ENCODE measurements around the gene SOCS3. TPM values are rescaled to one million over a fixed set of nuclear protein-coding genes. Genes with fewer than 3 reads are reported as not detected.

The SOCS3 gene
- total RNA-seq, 1 experiment from 2014 or later = 53.1 TPM

DNA sequence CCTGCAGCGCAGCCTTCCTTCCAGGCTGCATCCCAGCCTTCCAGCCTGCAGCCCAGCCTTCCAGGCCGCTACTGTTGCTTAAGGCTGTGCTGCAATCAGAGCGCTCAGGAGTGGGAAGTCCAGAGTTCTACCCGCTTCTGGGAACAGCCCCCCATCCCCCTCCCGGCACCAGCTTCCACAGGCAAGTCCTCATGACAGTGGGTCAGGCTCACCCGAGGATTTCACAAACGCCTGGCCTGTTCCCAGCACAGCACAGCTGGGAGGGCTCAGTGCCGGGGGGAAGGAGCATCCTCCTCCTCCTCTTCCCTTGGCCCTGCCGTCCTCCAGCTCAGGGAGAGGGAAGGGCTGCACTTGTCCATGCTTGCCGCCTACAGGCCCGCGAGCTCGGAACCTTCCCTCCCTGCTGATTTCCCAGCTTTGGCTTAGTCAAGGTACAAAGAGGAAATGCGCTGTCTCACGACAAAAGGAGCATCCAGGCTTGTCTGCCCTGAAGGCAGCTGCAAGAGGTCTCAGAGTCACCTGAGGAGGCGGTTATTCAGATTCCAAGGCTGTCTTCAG lies 8.3 kb downstream of the SOCS3 start:
- POLR2A ChIA-PET = interaction anchor here (0.5 kb wide), 1 partner anchor 212 kb away, joined by 5 read pairs; no protein-coding TSS in a partner anchor
- Histone ChIP-seq H3K9me3 (ENCODE audit: control insufficient read depth, insufficient read depth, low read depth, low read length) (no peaks in the 10 kb centered on the region), H3K36me3 (ENCODE audit: control insufficient read depth, insufficient read depth, low read length) (no peaks in the 10 kb centered on the region), H3K27ac (ENCODE audit: low read length) (peak overlapping the region; percentile 98), H3K4me3 (ENCODE audit: low read depth in 2 of 2, low read length in 2 of 2) (peak overlapping the region in 1 of 2 experiments; percentile 40; a peak in 1 of 4 replicates), H3K27me3 (ENCODE audit: control insufficient read depth, insufficient read depth, low read length) (no peaks in the 10 kb centered on the region), H3K4me1 (ENCODE audit: control insufficient read depth, insufficient read depth, low read length) (peaks cover 73% of the 10 kb centered on the region)
- CTCF ChIA-PET = interaction anchor here (0.5 kb wide), 2 partner anchors 38 to 555 kb away, joined by 3 to 5 read pairs; no protein-coding TSS in a partner anchor
- TF ChIP-seq, protein P1, sequence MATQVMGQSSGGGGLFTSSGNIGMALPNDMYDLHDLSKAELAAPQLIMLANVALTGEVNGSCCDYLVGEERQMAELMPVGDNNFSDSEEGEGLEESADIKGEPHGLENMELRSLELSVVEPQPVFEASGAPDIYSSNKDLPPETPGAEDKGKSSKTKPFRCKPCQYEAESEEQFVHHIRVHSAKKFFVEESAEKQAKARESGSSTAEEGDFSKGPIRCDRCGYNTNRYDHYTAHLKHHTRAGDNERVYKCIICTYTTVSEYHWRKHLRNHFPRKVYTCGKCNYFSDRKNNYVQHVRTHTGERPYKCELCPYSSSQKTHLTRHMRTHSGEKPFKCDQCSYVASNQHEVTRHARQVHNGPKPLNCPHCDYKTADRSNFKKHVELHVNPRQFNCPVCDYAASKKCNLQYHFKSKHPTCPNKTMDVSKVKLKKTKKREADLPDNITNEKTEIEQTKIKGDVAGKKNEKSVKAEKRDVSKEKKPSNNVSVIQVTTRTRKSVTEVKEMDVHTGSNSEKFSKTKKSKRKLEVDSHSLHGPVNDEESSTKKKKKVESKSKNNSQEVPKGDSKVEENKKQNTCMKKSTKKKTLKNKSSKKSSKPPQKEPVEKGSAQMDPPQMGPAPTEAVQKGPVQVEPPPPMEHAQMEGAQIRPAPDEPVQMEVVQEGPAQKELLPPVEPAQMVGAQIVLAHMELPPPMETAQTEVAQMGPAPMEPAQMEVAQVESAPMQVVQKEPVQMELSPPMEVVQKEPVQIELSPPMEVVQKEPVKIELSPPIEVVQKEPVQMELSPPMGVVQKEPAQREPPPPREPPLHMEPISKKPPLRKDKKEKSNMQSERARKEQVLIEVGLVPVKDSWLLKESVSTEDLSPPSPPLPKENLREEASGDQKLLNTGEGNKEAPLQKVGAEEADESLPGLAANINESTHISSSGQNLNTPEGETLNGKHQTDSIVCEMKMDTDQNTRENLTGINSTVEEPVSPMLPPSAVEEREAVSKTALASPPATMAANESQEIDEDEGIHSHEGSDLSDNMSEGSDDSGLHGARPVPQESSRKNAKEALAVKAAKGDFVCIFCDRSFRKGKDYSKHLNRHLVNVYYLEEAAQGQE (IDR thresholded peaks at IDR 0.05; ENCODE audit: insufficient read depth in 1 of 2, low read depth in 2 of 2, low read length in 1 of 2) = peak in 1 of 2 experiments; percentile 51; a peak in 1 of 4 replicates
- peak; percentile 16; the same call in 1 of the 2 replicates for TF ChIP-seq POLR2AphosphoS5 (IDR thresholded peaks at IDR 0.05; ENCODE audit: low read depth, low read length)
- no peak for TF ChIP-seq SIN3A (IDR thresholded peaks at IDR 0.05; ENCODE audit: borderline replicate concordance, insufficient read depth, low read depth, low read length)
- no peak for TF ChIP-seq TCF7L2 (IDR thresholded peaks at IDR 0.05; ENCODE audit: low read depth, low read length)
- TF ChIP-seq, protein P2, sequence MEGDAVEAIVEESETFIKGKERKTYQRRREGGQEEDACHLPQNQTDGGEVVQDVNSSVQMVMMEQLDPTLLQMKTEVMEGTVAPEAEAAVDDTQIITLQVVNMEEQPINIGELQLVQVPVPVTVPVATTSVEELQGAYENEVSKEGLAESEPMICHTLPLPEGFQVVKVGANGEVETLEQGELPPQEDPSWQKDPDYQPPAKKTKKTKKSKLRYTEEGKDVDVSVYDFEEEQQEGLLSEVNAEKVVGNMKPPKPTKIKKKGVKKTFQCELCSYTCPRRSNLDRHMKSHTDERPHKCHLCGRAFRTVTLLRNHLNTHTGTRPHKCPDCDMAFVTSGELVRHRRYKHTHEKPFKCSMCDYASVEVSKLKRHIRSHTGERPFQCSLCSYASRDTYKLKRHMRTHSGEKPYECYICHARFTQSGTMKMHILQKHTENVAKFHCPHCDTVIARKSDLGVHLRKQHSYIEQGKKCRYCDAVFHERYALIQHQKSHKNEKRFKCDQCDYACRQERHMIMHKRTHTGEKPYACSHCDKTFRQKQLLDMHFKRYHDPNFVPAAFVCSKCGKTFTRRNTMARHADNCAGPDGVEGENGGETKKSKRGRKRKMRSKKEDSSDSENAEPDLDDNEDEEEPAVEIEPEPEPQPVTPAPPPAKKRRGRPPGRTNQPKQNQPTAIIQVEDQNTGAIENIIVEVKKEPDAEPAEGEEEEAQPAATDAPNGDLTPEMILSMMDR (IDR thresholded peaks at IDR 0.05) = no peak
- ATAC-seq = peak; percentile 19
- BruUV-seq (replicated peaks) = no TSS peak
- DNase-seq (ENCODE audit: low read depth, low spot score) = no peak
- in situ Hi-C loops (cut with HindIII; ENCODE audit: low pct_unique_long_range_greater_than_20kb, low sequenced_read_pairs) = no loop called here
- intact Hi-C loops (cut with micrococcal nuclease; ENCODE audit: unreplicated experiment) = loop anchor here (1.0 kb wide), 1 partner anchor 22 kb away; no protein-coding TSS in a partner anchor

DNA sequence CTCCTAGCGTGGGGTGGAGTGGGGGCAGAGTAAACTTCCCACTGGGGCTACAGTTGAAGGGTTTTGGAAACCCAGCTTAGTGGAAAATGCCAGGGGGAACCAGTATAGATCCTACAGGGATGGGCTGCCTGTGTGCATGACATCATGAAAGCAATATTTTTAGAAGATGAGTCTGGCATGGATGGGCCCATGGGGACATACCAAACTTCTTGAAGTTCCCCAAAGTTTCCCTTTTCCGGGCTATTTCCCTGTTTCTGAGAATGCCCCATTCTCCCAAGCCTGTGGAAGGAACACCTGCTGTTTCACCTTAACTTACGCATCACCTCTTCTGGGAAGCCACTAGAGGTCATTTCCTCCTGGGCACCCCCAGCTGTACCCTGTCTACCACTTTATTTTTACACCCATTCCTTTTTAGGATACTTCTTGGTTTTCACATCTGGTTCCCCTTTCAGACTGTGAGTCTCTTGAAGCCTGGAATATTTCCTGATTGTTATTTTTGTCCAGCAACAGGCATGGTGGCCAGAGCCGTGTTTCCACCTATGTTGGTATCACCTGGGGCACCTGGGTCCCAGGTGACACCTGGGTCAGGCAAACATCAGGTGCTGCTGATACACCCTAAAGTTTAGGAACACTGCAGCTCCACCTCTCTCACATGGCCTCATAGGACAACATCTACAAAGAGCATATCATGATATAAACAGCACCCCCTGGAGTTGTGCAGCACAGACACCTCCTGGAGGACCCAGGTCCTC lies 9.8 kb downstream of the SOCS3 start:
- POLR2A ChIA-PET = no interaction called here
- Histone ChIP-seq H3K36me3 (ENCODE audit: control insufficient read depth, insufficient read depth, low read length) (no peaks in the 10 kb centered on the region), H3K4me1 (ENCODE audit: control insufficient read depth, insufficient read depth, low read length) (peaks cover 66% of the 10 kb centered on the region), H3K9me3 (ENCODE audit: control insufficient read depth, insufficient read depth, low read depth, low read length) (no peaks in the 10 kb centered on the region), H3K27me3 (ENCODE audit: control insufficient read depth, insufficient read depth, low read length) (no peaks in the 10 kb centered on the region), H3K4me3 (ENCODE audit: low read depth in 2 of 2, low read length in 2 of 2) (no peak overlapping the region), H3K27ac (ENCODE audit: low read length) (peak overlapping the region; percentile 98)
- in situ Hi-C loops (cut with HindIII; ENCODE audit: low pct_unique_long_range_greater_than_20kb, low sequenced_read_pairs) = no loop called here
- TF ChIP-seq SIN3A (IDR thresholded peaks at IDR 0.05; ENCODE audit: borderline replicate concordance, insufficient read depth, low read depth, low read length) (no peak), POLR2AphosphoS5 (IDR thresholded peaks at IDR 0.05; ENCODE audit: low read depth, low read length) (no peak), TCF7L2 (IDR thresholded peaks at IDR 0.05; ENCODE audit: low read depth, low read length) (no peak)
- TF ChIP-seq, protein P1 (IDR thresholded peaks at IDR 0.05; ENCODE audit: insufficient read depth in 1 of 2, low read depth in 2 of 2, low read length in 1 of 2) = no peak
- TF ChIP-seq, protein P2 (IDR thresholded peaks at IDR 0.05) = no peak; the same call in 1 of the 2 replicates
- no peak for ATAC-seq
- intact Hi-C loops (cut with micrococcal nuclease; ENCODE audit: unreplicated experiment) = no loop called here
- CTCF ChIA-PET = interaction anchor here (0.7 kb wide), 3 partner anchors 9 to 76 kb away, joined by 3 to 4 read pairs (median 4); no protein-coding TSS in a partner anchor
- no TSS peak for BruUV-seq (replicated peaks)
- DNase-seq (ENCODE audit: low read depth, low spot score) = no peak
